Karpas-422 (cell line): Measurements from ENCODE around the gene SIGLEC11. TPM values are rescaled to one million over a fixed set of nuclear protein-coding genes. Genes with fewer than 3 reads are reported as not detected.
A peak's percentile ranks its signal among the peaks of the same experiment; 100 is the strongest.
"Not testable (repeated sequence)": the region's sequence is repeated elsewhere in the genome, so short reads cannot be mapped to it uniquely, and the experiment has no call there.

Source experiments
- DNase-seq: peaks from one replicate; pipeline ENCODE4 v3.0.0-alpha.2; 2015
- H2AFZ ChIP-seq: fragments of 200-600 bp; sonication (generic); 2 replicates; pipeline ENCODE4 v1.6.1; 2014; ENCODE audit warnings: antibody characterized with exemption, low read length, mixed read lengths
- H3K27ac ChIP-seq: fragments of 200-600 bp; sonication (generic); 2 replicates; pipeline ENCODE4 v1.5.1; 2014; ENCODE audit warnings: mild to moderate bottlenecking, low read length, moderate library complexity
- H3K27me3 ChIP-seq: fragments of 200-600 bp; sonication (generic); 2 replicates; pipeline ENCODE4 v1.6.1; 2014; ENCODE audit warnings: low read length, mixed read lengths
- H3K36me3 ChIP-seq: fragments of 200-600 bp; sonication (generic); 2 replicates; pipeline ENCODE4 v1.6.1; 2014; ENCODE audit warnings: low read length, mixed read lengths; ENCODE audit not compliant: insufficient read depth
- H3K4me1 ChIP-seq: fragments of 200-600 bp; sonication (generic); 2 replicates; pipeline ENCODE4 v1.6.1; 2014; ENCODE audit warnings: mild to moderate bottlenecking, low read length, mixed read lengths
- H3K4me2 ChIP-seq: fragments of 200-600 bp; sonication (generic); 2 replicates; pipeline ENCODE4 v1.6.1; 2014; ENCODE audit warnings: low read length, low read depth, mild to moderate bottlenecking; ENCODE audit not compliant: poor library complexity, severe bottlenecking
- H3K4me3 ChIP-seq: fragments of 200-600 bp; sonication (generic); 2 replicates; pipeline ENCODE4 v1.5.1; 2014; ENCODE audit warnings: mild to moderate bottlenecking, antibody characterized with exemption, low read length, mixed read lengths
- H3K79me2 ChIP-seq: fragments of 200-600 bp; sonication (generic); 2 replicates; pipeline ENCODE4 v1.6.1; 2014; ENCODE audit warnings: mild to moderate bottlenecking, low read length, mixed read lengths
- H3K9ac ChIP-seq: fragments of 200-600 bp; sonication (generic); 2 replicates; pipeline ENCODE4 v1.6.0; 2014; ENCODE audit warnings: low read length
- H3K9me2 ChIP-seq: fragments of 200-600 bp; sonication (generic), shearing (Covaris generic); replicated peaks from 2 replicates; pipeline ENCODE4 v1.6.0; 2014; ENCODE audit warnings: mild to moderate bottlenecking, low read length, moderate library complexity; ENCODE audit not compliant: insufficient read depth
- H3K9me3 ChIP-seq: fragments of 300-700, 200-600 bp; sonication (generic); 2 replicates; pipeline ENCODE4 v1.6.1; 2014; ENCODE audit warnings: low read length, mixed read lengths
- H4K20me1 ChIP-seq: fragments of 200-600 bp; sonication (generic); 2 replicates; pipeline ENCODE4 v1.6.1; 2014; ENCODE audit warnings: mild to moderate bottlenecking, antibody characterized with exemption, low read length, low read depth; ENCODE audit not compliant: insufficient read depth
- total RNA-seq: library from RNA; depleted of rRNA; stranded (reverse); fragments of >200 nt; shearing (Covaris generic); gene quantifications from 2 replicates; pipeline ENCODE4 v1.2.3, GENCODE V29; 2014; ENCODE audit warnings: low replicate concordance; rRNA removed

SIGLEC11 gene, protein sequence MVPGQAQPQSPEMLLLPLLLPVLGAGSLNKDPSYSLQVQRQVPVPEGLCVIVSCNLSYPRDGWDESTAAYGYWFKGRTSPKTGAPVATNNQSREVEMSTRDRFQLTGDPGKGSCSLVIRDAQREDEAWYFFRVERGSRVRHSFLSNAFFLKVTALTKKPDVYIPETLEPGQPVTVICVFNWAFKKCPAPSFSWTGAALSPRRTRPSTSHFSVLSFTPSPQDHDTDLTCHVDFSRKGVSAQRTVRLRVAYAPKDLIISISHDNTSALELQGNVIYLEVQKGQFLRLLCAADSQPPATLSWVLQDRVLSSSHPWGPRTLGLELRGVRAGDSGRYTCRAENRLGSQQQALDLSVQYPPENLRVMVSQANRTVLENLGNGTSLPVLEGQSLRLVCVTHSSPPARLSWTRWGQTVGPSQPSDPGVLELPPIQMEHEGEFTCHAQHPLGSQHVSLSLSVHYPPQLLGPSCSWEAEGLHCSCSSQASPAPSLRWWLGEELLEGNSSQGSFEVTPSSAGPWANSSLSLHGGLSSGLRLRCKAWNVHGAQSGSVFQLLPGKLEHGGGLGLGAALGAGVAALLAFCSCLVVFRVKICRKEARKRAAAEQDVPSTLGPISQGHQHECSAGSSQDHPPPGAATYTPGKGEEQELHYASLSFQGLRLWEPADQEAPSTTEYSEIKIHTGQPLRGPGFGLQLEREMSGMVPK
- 0.87 TPM in 1 of 2 replicates, not detected in the other for total RNA-seq

DNA sequence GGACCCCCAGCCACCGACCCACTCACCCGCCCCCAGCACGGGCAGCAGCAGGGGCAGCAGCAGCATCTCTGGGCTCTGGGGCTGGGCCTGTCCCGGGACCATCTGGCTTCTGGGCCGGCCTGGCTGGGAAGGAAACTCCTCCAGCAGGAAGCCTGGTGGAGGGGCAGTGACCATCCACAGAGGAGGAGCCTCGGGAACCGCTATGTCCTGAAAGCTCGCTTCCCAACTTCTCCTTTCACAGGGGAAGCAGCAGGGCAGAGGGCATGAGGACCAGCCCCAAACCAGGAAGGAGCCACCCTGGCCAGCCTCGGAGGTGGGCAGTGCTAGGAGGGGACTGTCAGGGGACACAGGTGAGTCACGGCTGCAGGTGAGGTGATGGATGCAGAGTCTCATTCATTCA, at the start of gene SIGLEC11:
Gene SIGLEC11, minus strand, starts transcription at position 193 of the 400 bp plus-strand sequence. Its CDS starts 91 bp downstream, at position 102.
- not testable (repeated sequence) for H3K9me2 ChIP-seq, H4K20me1 ChIP-seq, H3K4me1 ChIP-seq, H3K9me3 ChIP-seq, H3K9ac ChIP-seq, H3K79me2 ChIP-seq, H3K4me3 ChIP-seq, DNase-seq, H3K27ac ChIP-seq, H3K36me3 ChIP-seq, H3K4me2 ChIP-seq, H2AFZ ChIP-seq, H3K27me3 ChIP-seq

DNA sequence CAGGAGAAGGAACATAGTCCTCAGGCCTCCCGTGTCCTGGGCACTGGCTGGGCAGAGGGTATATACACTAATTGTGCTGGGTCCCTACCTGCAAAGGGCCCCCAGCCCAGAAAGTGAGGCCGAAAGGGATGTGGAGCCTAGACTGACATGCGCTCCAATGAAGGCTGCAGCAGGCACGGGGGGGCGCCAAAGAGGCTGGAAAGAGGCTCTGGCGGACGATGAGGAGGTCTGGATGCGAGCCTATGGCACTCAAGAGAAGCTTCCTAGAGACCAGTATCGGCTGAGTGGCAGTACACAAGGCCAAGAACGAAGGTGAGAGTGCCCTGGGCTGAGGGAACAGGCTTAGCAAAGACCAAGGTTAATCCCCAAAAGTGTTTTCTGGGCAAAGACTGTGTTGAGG, 47.6 kb upstream of the SIGLEC11 start:
- no peak overlapping the region for H2AFZ ChIP-seq
- peak; percentile 84 for DNase-seq
- H3K79me2 ChIP-seq: no peaks in the 10 kb centered on the region
- H3K9me2 ChIP-seq: no peaks in the 10 kb centered on the region
- no peak overlapping the region for H3K27ac ChIP-seq
- no peaks in the 10 kb centered on the region for H3K9me3 ChIP-seq
- H4K20me1 ChIP-seq: no peaks in the 10 kb centered on the region; the same call in 1 of the 2 replicates
- no peaks in the 10 kb centered on the region for H3K4me1 ChIP-seq
- H3K9ac ChIP-seq: no peak overlapping the region
- H3K36me3 ChIP-seq: peaks cover 9% of the 10 kb centered on the region
- no peak overlapping the region for H3K4me2 ChIP-seq
- no peaks in the 10 kb centered on the region for H3K27me3 ChIP-seq
- H3K4me3 ChIP-seq: no peak overlapping the region

DNA sequence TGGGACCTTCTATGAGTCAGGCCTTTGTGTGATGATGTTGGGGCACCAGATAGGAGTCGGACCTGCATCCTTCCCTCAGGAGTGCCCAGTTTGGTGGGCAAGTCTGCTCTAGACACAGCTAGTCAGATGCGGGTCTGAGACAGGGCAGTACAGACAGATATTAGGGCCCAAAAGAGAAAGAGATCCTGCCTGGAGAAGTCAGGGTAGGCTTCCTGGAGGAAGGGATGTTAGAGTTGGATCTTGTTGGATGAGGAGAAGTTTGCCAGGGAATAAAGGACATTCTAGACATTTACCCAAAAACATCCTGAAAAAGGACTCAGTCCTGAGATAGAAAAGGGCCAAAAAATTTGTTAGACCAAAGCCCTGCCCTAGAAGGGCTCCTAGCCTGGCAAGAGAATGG, 47.0 kb upstream of the SIGLEC11 start:
- Histone ChIP-seq H2AFZ (no peak overlapping the region), H3K9ac (no peak overlapping the region), H4K20me1 (no peaks in the 10 kb centered on the region; the same call in 1 of the 2 replicates), H3K4me2 (no peak overlapping the region), H3K27me3 (no peaks in the 10 kb centered on the region), H3K79me2 (no peaks in the 10 kb centered on the region), H3K27ac (no peak overlapping the region), H3K9me2 (no peaks in the 10 kb centered on the region), H3K9me3 (no peaks in the 10 kb centered on the region), H3K4me1 (no peaks in the 10 kb centered on the region), H3K4me3 (no peak overlapping the region), H3K36me3 (peaks cover 9% of the 10 kb centered on the region)
- DNase-seq: no peak

DNA sequence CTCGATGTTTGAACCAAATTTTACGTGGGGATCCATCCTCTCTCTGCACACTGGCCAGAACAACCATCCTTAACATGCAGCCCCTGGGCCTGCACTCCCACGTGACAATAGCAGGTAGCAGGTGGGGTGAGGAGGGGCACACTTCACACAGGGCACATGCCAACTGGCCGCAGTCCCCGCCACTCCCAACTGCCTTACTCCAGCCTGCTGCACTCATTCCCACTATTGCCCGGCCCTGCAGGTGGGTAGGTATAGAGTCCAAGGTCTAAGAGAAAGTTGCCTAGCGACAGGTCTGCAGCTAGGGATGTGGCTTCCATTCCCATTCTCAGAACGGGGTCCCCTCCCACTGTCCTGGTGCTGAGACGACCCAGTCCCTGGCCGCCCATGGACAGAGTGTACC, 46.2 kb upstream of the SIGLEC11 start:
- H3K79me2 ChIP-seq: no peaks in the 10 kb centered on the region
- H3K4me1 ChIP-seq: no peaks in the 10 kb centered on the region
- H3K36me3 ChIP-seq: peaks cover 9% of the 10 kb centered on the region
- H4K20me1 ChIP-seq: no peaks in the 10 kb centered on the region; the same call in 1 of the 2 replicates
- H3K27me3 ChIP-seq: no peaks in the 10 kb centered on the region
- no peaks in the 10 kb centered on the region for H3K9me2 ChIP-seq
- no peak overlapping the region for H2AFZ ChIP-seq
- H3K27ac ChIP-seq: no peak overlapping the region
- H3K9ac ChIP-seq: no peak overlapping the region
- H3K9me3 ChIP-seq: no peaks in the 10 kb centered on the region
- no peak overlapping the region for H3K4me2 ChIP-seq
- no peak for DNase-seq
- H3K4me3 ChIP-seq: no peak overlapping the region

GRCh38 chr19:50005428-50005827, 44.5 kb upstream of the SIGLEC11 start:
- Histone ChIP-seq H3K4me1 (no peaks in the 10 kb centered on the region), H3K79me2 (no peaks in the 10 kb centered on the region), H3K9me2 (no peaks in the 10 kb centered on the region), H4K20me1 (peaks cover 8% of the 10 kb centered on the region; the same call in 1 of the 2 replicates), H3K27me3 (no peaks in the 10 kb centered on the region), H3K36me3 (peaks cover 11% of the 10 kb centered on the region), H2AFZ (no peak overlapping the region), H3K4me2 (no peak overlapping the region), H3K9ac (no peak overlapping the region), H3K4me3 (no peak overlapping the region), H3K9me3 (no peaks in the 10 kb centered on the region), H3K27ac (no peak overlapping the region)
- DNase-seq: no peak

DNA sequence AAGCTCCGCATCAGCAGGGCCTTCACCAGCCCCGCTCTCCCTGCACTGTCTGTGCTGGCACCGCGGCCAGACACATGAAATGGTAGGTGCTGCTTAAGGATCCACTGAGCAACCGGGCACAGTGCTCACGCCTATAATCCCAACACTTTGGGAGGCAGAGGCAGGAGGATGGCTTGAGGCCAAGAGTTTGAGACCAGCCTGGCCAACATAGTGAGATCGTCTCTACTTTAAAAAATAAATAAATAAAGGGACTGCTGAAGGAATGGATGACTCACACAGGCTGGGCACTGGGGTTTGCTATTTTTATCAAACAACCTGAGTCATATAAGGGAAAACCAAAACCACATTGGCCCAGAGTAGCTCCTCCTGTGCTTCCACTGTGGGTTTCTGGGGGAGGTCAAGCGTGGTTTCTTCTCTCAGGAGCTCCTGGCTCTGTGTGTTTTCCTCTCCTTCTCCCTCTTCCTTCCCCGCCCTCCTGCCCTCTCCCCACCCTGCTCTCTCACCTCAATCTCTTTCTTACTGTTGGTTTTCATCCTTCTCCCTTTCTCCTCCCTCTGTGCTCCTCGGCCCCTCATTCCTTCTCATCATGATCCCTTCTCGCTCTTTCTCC, 42.9 kb upstream of the SIGLEC11 start:
- Histone ChIP-seq H3K27ac (no peak overlapping the region), H3K9me3 (no peaks in the 10 kb centered on the region), H3K36me3 (peaks cover 20% of the 10 kb centered on the region), H2AFZ (no peak overlapping the region), H3K9ac (no peak overlapping the region), H3K27me3 (no peaks in the 10 kb centered on the region), H3K79me2 (no peaks in the 10 kb centered on the region), H3K4me1 (no peaks in the 10 kb centered on the region), H3K9me2 (no peaks in the 10 kb centered on the region), H3K4me2 (no peak overlapping the region), H3K4me3 (no peak overlapping the region), H4K20me1 (peaks cover 8% of the 10 kb centered on the region; the same call in 1 of the 2 replicates)
- DNase-seq: no peak

GRCh38 chr19:50003254-50003788, 42.3 kb upstream of the SIGLEC11 start:
- no peak for DNase-seq
- H3K9ac ChIP-seq: no peak overlapping the region
- no peaks in the 10 kb centered on the region for H3K79me2 ChIP-seq
- no peaks in the 10 kb centered on the region for H3K27me3 ChIP-seq
- no peak overlapping the region for H3K4me3 ChIP-seq
- H3K9me2 ChIP-seq: no peaks in the 10 kb centered on the region
- no peaks in the 10 kb centered on the region for H3K9me3 ChIP-seq
- no peak overlapping the region for H2AFZ ChIP-seq
- no peaks in the 10 kb centered on the region for H3K4me1 ChIP-seq
- H3K36me3 ChIP-seq: peaks cover 21% of the 10 kb centered on the region
- H3K4me2 ChIP-seq: no peak overlapping the region
- no peak overlapping the region for H3K27ac ChIP-seq
- H4K20me1 ChIP-seq: peaks cover 8% of the 10 kb centered on the region; the same call in 1 of the 2 replicates
